ENCODE results near the gene AOPEP.

AOPEP gene

DNA sequence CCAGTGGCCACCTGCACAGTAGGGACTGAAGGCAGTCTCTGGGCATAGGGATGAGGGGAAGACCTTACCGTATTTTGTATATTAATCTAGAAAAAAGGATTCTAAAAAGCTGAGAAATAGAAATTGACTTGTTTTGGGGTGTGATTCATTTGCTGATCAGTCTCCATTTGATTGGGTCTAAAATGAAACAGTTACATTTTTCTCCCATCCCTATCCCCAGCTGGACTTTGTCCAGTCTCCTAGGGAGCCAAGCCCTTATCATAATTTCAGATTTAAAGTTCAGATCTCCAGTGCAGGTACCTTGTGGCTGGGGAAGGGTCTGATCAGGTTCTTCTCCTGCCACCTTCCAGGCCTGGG is 350.2 kb downstream of the AOPEP start:
- Histone ChIP-seq H3K4me2 (ENCODE audit: low read length) (no peak overlapping the region), H3K79me2 (ENCODE audit: insufficient read depth, low read length) (no peaks in the 10 kb centered on the region), H3F3A (ENCODE audit: insufficient read depth, low read length) (no peaks in the 10 kb centered on the region)

DNA sequence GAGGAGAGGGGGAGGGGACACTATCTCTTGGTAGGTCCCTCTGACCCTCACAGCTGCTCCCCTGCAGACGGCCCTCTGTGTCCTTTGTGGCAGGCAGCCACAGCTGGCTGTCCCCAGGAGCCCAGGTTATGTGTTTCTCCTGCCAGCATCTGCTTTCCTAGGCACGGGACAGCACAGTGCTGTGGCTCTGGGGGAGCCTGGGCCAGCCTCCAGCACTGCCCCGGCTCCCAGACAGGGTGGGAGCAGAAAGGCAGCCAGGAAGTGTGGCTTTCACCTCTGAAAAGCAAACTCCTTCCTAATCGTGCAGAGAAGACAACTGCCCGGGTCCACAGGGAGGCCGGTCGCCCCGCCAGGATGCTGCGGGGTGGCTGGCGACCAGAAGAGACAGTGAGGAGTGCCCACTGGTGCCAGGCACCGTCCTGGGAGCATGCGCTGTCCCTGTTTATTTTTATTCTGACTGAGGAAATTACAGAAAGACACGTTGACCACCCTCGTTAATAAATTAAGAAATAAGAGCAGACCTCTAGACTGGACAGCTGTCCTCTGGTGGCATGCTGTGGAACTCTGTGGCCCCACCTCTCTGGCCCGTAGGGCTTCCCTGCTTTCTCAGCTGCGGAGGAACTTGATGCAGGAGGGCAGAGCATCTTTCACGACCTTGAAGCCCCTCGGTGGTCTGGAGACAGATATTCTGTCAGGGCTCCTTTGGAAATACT is 350.7 kb downstream of the AOPEP start:
- H3K4me2 ChIP-seq (ENCODE audit: low read length) = no peak overlapping the region
- no peaks in the 10 kb centered on the region for H3K9me3 ChIP-seq (ENCODE audit: low read length)
- H3K4me3 ChIP-seq (ENCODE audit: low read depth, low read length, poor library complexity, severe bottlenecking) = no peak overlapping the region
- no peaks in the 10 kb centered on the region for H3K9me2 ChIP-seq (ENCODE audit: low read depth, low read length)
- no peaks in the 10 kb centered on the region for H3F3A ChIP-seq (ENCODE audit: insufficient read depth, low read length)
- H3K79me2 ChIP-seq (ENCODE audit: insufficient read depth, low read length) = no peaks in the 10 kb centered on the region
- no peak overlapping the region for H3K9ac ChIP-seq (ENCODE audit: low read length)
- H2AFZ ChIP-seq (ENCODE audit: low read length) = no peak overlapping the region
- H3K27me3 ChIP-seq (ENCODE audit: insufficient read depth, low read length) = no peaks in the 10 kb centered on the region
- no peak for TF ChIP-seq EZH2 (IDR thresholded peaks at IDR 0.05; ENCODE audit: borderline replicate concordance, low read length)
- TF ChIP-seq, protein P1, sequence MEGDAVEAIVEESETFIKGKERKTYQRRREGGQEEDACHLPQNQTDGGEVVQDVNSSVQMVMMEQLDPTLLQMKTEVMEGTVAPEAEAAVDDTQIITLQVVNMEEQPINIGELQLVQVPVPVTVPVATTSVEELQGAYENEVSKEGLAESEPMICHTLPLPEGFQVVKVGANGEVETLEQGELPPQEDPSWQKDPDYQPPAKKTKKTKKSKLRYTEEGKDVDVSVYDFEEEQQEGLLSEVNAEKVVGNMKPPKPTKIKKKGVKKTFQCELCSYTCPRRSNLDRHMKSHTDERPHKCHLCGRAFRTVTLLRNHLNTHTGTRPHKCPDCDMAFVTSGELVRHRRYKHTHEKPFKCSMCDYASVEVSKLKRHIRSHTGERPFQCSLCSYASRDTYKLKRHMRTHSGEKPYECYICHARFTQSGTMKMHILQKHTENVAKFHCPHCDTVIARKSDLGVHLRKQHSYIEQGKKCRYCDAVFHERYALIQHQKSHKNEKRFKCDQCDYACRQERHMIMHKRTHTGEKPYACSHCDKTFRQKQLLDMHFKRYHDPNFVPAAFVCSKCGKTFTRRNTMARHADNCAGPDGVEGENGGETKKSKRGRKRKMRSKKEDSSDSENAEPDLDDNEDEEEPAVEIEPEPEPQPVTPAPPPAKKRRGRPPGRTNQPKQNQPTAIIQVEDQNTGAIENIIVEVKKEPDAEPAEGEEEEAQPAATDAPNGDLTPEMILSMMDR (IDR thresholded peaks at IDR 0.05; ENCODE audit: low read length) = no peak
- H3K27ac ChIP-seq (ENCODE audit: low read depth, low read length, poor library complexity, severe bottlenecking) = no peak overlapping the region
- H3K4me1 ChIP-seq (ENCODE audit: insufficient read depth, low read length, severe bottlenecking) = peaks cover 14% of the 10 kb centered on the region
- no peaks in the 10 kb centered on the region for H4K20me1 ChIP-seq (ENCODE audit: insufficient read depth, low read length)
- H3K36me3 ChIP-seq (ENCODE audit: insufficient read depth, low read length) = peaks cover 15% of the 10 kb centered on the region; the same call in 1 of the 2 replicates

More for the DNA sequence above, 350.2 kb downstream of the AOPEP start:
- H3K9me3 ChIP-seq (ENCODE audit: low read length) = no peaks in the 10 kb centered on the region
- H3K9me2 ChIP-seq (ENCODE audit: low read depth, low read length) = no peaks in the 10 kb centered on the region
- TF ChIP-seq, protein P1 (IDR thresholded peaks at IDR 0.05; ENCODE audit: low read length) = no peak
- no peak for TF ChIP-seq EZH2 (IDR thresholded peaks at IDR 0.05; ENCODE audit: borderline replicate concordance, low read length)
- no peak overlapping the region for H3K4me3 ChIP-seq (ENCODE audit: low read depth, low read length, poor library complexity, severe bottlenecking)
- H4K20me1 ChIP-seq (ENCODE audit: insufficient read depth, low read length) = no peaks in the 10 kb centered on the region
- no peak overlapping the region for H2AFZ ChIP-seq (ENCODE audit: low read length)
- no peak overlapping the region for H3K9ac ChIP-seq (ENCODE audit: low read length)
- H3K4me1 ChIP-seq (ENCODE audit: insufficient read depth, low read length, severe bottlenecking) = peaks cover 14% of the 10 kb centered on the region
- no peaks in the 10 kb centered on the region for H3K27me3 ChIP-seq (ENCODE audit: insufficient read depth, low read length)
- H3K36me3 ChIP-seq (ENCODE audit: insufficient read depth, low read length) = peaks cover 10% of the 10 kb centered on the region; the same call in 1 of the 2 replicates
- H3K27ac ChIP-seq (ENCODE audit: low read depth, low read length, poor library complexity, severe bottlenecking) = no peak overlapping the region

DNA sequence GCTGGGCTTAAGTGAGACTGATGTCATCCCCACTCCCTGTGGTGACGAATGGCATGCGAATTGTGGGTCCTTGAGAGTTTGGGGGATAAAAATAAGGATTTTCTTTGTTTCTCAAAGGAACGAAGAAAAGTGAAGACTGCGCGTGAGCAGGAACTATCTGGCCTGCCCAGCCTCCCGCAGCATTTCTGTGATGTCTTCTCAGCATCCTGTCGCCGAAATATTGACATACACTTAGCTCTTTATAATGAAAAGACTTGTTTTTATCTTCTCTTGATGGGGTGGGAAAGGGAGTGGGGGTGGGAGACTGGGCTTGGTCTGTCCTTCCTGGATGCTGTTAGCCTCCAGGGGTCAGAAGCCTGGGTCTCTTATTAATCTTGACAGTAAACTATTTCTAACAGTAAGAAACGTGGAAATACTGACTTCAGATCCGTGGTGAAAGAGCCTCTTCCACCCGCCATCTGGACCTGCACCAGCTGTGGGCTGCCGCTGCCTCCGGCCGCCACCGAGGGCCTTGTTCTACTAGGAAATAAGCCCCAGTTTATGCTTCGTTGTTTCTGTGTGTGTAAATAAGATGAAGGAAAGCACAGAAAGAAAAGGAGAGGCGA is 351.4 kb downstream of the AOPEP start:
- no peak overlapping the region for H3K9ac ChIP-seq (ENCODE audit: low read length)
- no peaks in the 10 kb centered on the region for H3K9me3 ChIP-seq (ENCODE audit: low read length)
- H2AFZ ChIP-seq (ENCODE audit: low read length) = no peak overlapping the region
- no peaks in the 10 kb centered on the region for H4K20me1 ChIP-seq (ENCODE audit: insufficient read depth, low read length)
- peaks cover 14% of the 10 kb centered on the region for H3K4me1 ChIP-seq (ENCODE audit: insufficient read depth, low read length, severe bottlenecking)
- TF ChIP-seq, protein P1 (IDR thresholded peaks at IDR 0.05; ENCODE audit: low read length) = no peak
- no peak for TF ChIP-seq EZH2 (IDR thresholded peaks at IDR 0.05; ENCODE audit: borderline replicate concordance, low read length)
- H3K27ac ChIP-seq (ENCODE audit: low read depth, low read length, poor library complexity, severe bottlenecking) = no peak overlapping the region
- no peaks in the 10 kb centered on the region for H3K79me2 ChIP-seq (ENCODE audit: insufficient read depth, low read length)
- H3K4me3 ChIP-seq (ENCODE audit: low read depth, low read length, poor library complexity, severe bottlenecking) = no peak overlapping the region
- no peaks in the 10 kb centered on the region for H3K27me3 ChIP-seq (ENCODE audit: insufficient read depth, low read length)
- H3K9me2 ChIP-seq (ENCODE audit: low read depth, low read length) = no peaks in the 10 kb centered on the region
- peaks cover 19% of the 10 kb centered on the region; the same call in 1 of the 2 replicates for H3K36me3 ChIP-seq (ENCODE audit: insufficient read depth, low read length)
- H3K4me2 ChIP-seq (ENCODE audit: low read length) = no peak overlapping the region
- H3F3A ChIP-seq (ENCODE audit: insufficient read depth, low read length) = no peaks in the 10 kb centered on the region

Data from OCI-LY1 (cell line).